Keratinocyte (primary cell): ENCODE data around the gene HCST.

Source experiments
- EZH2 ChIP-seq: IDR thresholded peaks from one replicate; pipeline ENCODE4 v1.6.1; 2012; ENCODE audit warnings: inconsistent platforms, mild to moderate bottlenecking, low read length, moderate library complexity
- TF ChIP-seq, protein P1 (sequence below), 3 experiments: IDR thresholded peaks in 1 of 3; conservative IDR thresholded peaks in 1 of 3; optimal IDR thresholded peaks in 1 of 3; 2 replicates in 2 of 3; 3 replicates in 1 of 3; pipeline versions ENCODE3 to v1.5.1; 2011; ENCODE audit warnings: low read length in 3 of 3, mild to moderate bottlenecking in 3 of 3, moderate library complexity in 2 of 3, control low read depth in 1 of 3, inconsistent platforms in 1 of 3; ENCODE audit not compliant: insufficient read depth in 2 of 3; ENCODE audit errors: extremely low read depth in 1 of 3

GRCh38 chr19:35895911-35896642, 6.3 kb upstream of the HCST start:
- TF ChIP-seq EZH2 = no peak
- TF ChIP-seq, protein P1, sequence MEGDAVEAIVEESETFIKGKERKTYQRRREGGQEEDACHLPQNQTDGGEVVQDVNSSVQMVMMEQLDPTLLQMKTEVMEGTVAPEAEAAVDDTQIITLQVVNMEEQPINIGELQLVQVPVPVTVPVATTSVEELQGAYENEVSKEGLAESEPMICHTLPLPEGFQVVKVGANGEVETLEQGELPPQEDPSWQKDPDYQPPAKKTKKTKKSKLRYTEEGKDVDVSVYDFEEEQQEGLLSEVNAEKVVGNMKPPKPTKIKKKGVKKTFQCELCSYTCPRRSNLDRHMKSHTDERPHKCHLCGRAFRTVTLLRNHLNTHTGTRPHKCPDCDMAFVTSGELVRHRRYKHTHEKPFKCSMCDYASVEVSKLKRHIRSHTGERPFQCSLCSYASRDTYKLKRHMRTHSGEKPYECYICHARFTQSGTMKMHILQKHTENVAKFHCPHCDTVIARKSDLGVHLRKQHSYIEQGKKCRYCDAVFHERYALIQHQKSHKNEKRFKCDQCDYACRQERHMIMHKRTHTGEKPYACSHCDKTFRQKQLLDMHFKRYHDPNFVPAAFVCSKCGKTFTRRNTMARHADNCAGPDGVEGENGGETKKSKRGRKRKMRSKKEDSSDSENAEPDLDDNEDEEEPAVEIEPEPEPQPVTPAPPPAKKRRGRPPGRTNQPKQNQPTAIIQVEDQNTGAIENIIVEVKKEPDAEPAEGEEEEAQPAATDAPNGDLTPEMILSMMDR (optimal IDR thresholded peaks at IDR 0.05 in 1 of 3, IDR thresholded peaks at IDR 0.05 in 1 of 3, conservative IDR thresholded peaks at IDR 0.05 in 1 of 3; ENCODE audit: extremely low read depth in 1 of 3, insufficient read depth in 2 of 3, low read length in 3 of 3) = no peak
